DOHH2 (cell line): ENCODE measurements around the gene TBL1X.

Experiments used
- CTCF ChIP-seq: fragments of 200-600 bp; sonication (generic); IDR thresholded peaks from one replicate; pipeline ENCODE4 v1.5.1; 2014; ENCODE audit warnings: antibody characterized with exemption, mild to moderate bottlenecking, low read depth, low read length; ENCODE audit not compliant: poor library complexity, severe bottlenecking
- EZH2phosphoT487 ChIP-seq: fragments of 200-600 bp; sonication (generic); IDR thresholded peaks from 2 replicates; pipeline ENCODE4 v1.6.1; 2017; ENCODE audit warnings: borderline replicate concordance, mild to moderate bottlenecking, antibody characterized with exemption, low read length, moderate library complexity, mixed read lengths

GRCh38 chrX:9503261-9503660 is 38.4 kb downstream of the TBL1X start:
- TF ChIP-seq CTCF (no peak), EZH2phosphoT487 (no peak)
